Osteoblast (primary cell): ENCODE data around the gene BAZ2B. TPM values are rescaled to one million over a fixed set of nuclear protein-coding genes. Genes with fewer than 3 reads are reported as not detected.

Experiments used
- DNase-seq: peaks from one replicate; pipeline ENCODE4 v3.0.0; 2011; ENCODE audit warnings: low spot score, mixed read lengths; ENCODE audit not compliant: insufficient read length; ENCODE audit errors: missing footprints
- H2AFZ ChIP-seq: 2 replicates; pipeline ENCODE4 v1.6.0; 2011; ENCODE audit warnings: mild to moderate bottlenecking, low read length
- H3K27ac ChIP-seq: 2 replicates; pipeline ENCODE4 v1.5.1; 2011; ENCODE audit warnings: mild to moderate bottlenecking, low read depth, low read length, moderate library complexity
- H3K27me3 ChIP-seq: 2 replicates; pipeline ENCODE4 v1.6.0; 2012; ENCODE audit warnings: mild to moderate bottlenecking, control low read depth, inconsistent platforms, low read length, moderate library complexity; ENCODE audit not compliant: insufficient read depth
- H3K36me3 ChIP-seq: 2 replicates; pipeline ENCODE4 v1.5.1; 2011; ENCODE audit warnings: mild to moderate bottlenecking, low read length, control low read depth, moderate library complexity; ENCODE audit not compliant: insufficient read depth
- H3K4me1 ChIP-seq: 2 replicates; pipeline ENCODE4 v1.5.1; 2011; ENCODE audit warnings: mild to moderate bottlenecking, low read length, control low read depth, moderate library complexity; ENCODE audit not compliant: insufficient read depth
- H3K4me2 ChIP-seq: 2 replicates; pipeline ENCODE4 v1.6.0; 2011; ENCODE audit warnings: mild to moderate bottlenecking, low read length; ENCODE audit not compliant: insufficient read depth
- H3K4me3 ChIP-seq: fragments of 200-600 bp; sonication (generic); 3 replicates; pipeline ENCODE4 v1.5.1; 2012; ENCODE audit warnings: mild to moderate bottlenecking, low read length, inconsistent platforms; ENCODE audit not compliant: insufficient read depth
- H3K79me2 ChIP-seq: 2 replicates; pipeline ENCODE4 v1.6.0; 2012; ENCODE audit warnings: mild to moderate bottlenecking, low read length, control low read depth, inconsistent platforms; ENCODE audit not compliant: insufficient read depth
- H3K9me3 ChIP-seq: 2 replicates; pipeline ENCODE4 v1.5.1; 2011; ENCODE audit warnings: low read depth, low read length, control low read depth
- H4K20me1 ChIP-seq: 2 replicates; pipeline ENCODE4 v1.6.0; 2012; ENCODE audit warnings: mild to moderate bottlenecking, low read length, control low read depth; ENCODE audit not compliant: insufficient read depth
- total RNA-seq: library from RNA; depleted of rRNA; stranded (reverse); fragments of >200 nt; gene quantifications from 2 replicates; pipeline ENCODE4 v1.2.3, GENCODE V29; 2012
- TF ChIP-seq, protein P1 (sequence below): IDR thresholded peaks from 2 replicates; pipeline ENCODE4 v1.5.1; 2011; ENCODE audit warnings: mild to moderate bottlenecking, low read depth, low read length, moderate library complexity; ENCODE audit errors: extremely low read depth

BAZ2B gene
- total RNA-seq, 1 donor: 59.4 TPM

DNA sequence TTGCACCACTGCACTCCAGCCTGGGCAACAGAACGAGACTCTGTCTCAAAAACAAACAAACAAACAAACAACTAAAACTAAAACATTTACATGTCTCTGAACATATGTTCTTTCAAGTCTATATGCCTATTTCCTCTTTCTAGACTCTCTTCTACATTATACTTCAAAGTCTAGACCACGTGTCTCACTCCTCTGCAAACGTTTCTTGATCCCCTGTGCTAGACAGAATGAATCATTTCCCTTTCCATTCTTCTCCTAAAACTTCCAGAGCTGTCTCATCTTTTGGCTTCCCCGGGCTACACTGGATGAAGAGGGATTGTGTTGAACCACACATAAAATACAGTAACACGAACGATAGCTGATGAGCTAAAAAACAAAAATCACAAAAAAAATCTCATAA, 67.1 kb downstream of the BAZ2B start:
- Histone ChIP-seq H2AFZ (no peak overlapping the region), H3K36me3 (no peaks in the 10 kb centered on the region)

DNA sequence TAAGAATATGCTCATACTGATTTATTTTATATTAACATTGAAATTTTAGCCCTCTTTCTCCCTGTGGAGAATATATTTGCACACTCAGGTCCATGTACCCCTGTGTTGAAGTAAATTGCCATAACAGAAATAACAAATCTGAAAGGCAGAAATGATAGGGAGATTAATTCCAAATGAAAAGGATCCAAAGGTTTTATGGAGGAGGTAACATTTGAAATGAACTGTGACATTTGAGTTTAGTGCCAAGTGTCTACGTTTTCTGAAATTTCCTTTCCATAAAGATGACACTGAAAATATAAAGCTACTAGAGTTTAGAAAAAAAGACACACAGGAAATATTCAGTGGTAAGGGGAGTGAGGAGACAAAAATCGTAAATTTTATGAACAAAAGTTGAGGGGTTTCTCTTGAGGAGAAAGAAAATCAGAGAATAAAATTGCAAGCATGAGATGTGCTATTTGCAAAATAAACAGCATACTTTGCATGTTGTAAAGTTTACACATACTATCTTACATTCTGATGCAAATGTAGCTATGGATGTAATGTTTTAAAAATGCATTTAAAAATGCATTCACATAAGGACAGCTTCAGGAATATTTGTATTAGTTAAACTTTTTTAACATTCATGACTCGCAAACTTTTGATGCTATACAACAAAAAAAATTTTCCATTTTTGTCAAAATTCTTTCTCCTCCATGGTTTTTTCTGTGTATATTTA, 69.5 kb downstream of the BAZ2B start:
- Histone ChIP-seq H3K4me1 (peaks cover 6% of the 10 kb centered on the region), H2AFZ (no peak overlapping the region), H4K20me1 (no peaks in the 10 kb centered on the region), H3K9me3 (peaks cover 5% of the 10 kb centered on the region), H3K27me3 (no peaks in the 10 kb centered on the region), H3K36me3 (no peaks in the 10 kb centered on the region), H3K27ac (no peak overlapping the region), H3K79me2 (no peaks in the 10 kb centered on the region), H3K4me2 (no peak overlapping the region), H3K4me3 (no peak overlapping the region)
- TF ChIP-seq, protein P1, sequence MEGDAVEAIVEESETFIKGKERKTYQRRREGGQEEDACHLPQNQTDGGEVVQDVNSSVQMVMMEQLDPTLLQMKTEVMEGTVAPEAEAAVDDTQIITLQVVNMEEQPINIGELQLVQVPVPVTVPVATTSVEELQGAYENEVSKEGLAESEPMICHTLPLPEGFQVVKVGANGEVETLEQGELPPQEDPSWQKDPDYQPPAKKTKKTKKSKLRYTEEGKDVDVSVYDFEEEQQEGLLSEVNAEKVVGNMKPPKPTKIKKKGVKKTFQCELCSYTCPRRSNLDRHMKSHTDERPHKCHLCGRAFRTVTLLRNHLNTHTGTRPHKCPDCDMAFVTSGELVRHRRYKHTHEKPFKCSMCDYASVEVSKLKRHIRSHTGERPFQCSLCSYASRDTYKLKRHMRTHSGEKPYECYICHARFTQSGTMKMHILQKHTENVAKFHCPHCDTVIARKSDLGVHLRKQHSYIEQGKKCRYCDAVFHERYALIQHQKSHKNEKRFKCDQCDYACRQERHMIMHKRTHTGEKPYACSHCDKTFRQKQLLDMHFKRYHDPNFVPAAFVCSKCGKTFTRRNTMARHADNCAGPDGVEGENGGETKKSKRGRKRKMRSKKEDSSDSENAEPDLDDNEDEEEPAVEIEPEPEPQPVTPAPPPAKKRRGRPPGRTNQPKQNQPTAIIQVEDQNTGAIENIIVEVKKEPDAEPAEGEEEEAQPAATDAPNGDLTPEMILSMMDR: no peak
- no peak for DNase-seq

More for the DNA sequence above, 67.1 kb downstream of the BAZ2B start:
- H3K27ac ChIP-seq: no peak overlapping the region
- no peaks in the 10 kb centered on the region for H4K20me1 ChIP-seq
- no peak overlapping the region for H3K4me2 ChIP-seq
- H3K27me3 ChIP-seq: no peaks in the 10 kb centered on the region
- no peaks in the 10 kb centered on the region for H3K9me3 ChIP-seq
- DNase-seq: no peak
- H3K4me3 ChIP-seq: no peak overlapping the region
- H3K79me2 ChIP-seq: no peaks in the 10 kb centered on the region
- H3K4me1 ChIP-seq: peaks cover 6% of the 10 kb centered on the region
- TF ChIP-seq, protein P1: no peak

DNA sequence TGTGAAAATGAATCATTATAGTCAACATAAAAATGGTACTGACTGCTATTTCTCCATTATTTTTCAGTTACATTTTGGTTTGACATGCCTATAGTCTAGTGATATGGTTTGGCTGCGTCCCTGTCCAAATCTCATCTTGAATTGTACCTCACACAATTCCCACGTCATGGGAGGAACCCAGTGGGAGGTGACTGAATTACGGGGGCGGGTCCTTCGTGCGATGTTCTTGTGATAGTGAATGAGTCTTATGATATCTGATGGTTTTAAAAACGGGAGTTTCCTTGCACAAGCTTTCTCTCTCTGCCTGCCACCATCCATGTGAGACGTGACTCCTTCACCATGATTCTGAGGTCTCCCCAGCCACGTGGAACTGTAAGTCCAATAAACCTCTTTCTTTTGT, 70.3 kb downstream of the BAZ2B start:
- TF ChIP-seq, protein P1: no peak
- no peaks in the 10 kb centered on the region for H3K27me3 ChIP-seq
- H3K9me3 ChIP-seq: peaks cover 7% of the 10 kb centered on the region
- peaks cover 3% of the 10 kb centered on the region for H3K4me1 ChIP-seq
- H4K20me1 ChIP-seq: no peaks in the 10 kb centered on the region
- H3K79me2 ChIP-seq: no peaks in the 10 kb centered on the region
- H2AFZ ChIP-seq: no peak overlapping the region
- no peak overlapping the region for H3K4me3 ChIP-seq
- DNase-seq: no peak
- H3K27ac ChIP-seq: no peak overlapping the region
- H3K4me2 ChIP-seq: no peak overlapping the region
- no peaks in the 10 kb centered on the region for H3K36me3 ChIP-seq

DNA sequence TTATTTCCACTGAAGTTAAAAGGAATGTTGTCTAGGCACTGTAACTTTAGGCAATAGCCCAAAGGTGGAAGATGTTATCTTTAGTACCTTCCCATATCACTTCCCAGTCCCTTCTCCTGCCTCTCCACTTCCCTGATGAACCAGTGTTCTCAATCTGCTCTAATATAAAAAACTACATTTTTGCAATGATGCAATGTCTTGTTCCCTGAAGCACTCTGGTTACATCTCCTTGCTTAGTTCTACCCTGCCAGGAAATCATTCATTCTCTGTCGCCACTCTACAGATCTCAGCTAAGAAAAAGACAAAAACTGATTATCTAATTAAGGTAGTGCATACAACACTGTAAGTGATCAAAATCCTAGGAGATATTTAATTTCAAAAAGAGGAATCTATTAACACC, 71.3 kb downstream of the BAZ2B start:
- Histone ChIP-seq H3K9me3 (peaks cover 7% of the 10 kb centered on the region), H3K4me1 (peaks cover 3% of the 10 kb centered on the region), H3K36me3 (no peaks in the 10 kb centered on the region), H3K27me3 (no peaks in the 10 kb centered on the region), H2AFZ (no peak overlapping the region), H3K4me2 (no peak overlapping the region), H3K27ac (no peak overlapping the region), H3K79me2 (no peaks in the 10 kb centered on the region), H4K20me1 (no peaks in the 10 kb centered on the region), H3K4me3 (no peak overlapping the region)
- TF ChIP-seq, protein P1: no peak
- DNase-seq: no peak
